GM12872 (cell line): Measurements from ENCODE around the gene RRAS.

ENCODE experiments used
- CTCF ChIP-seq: IDR thresholded peaks from 3 replicates; pipeline ENCODE4 v1.5.1; 2011; ENCODE audit warnings: low read depth, mild to moderate bottlenecking, low read length, moderate library complexity; ENCODE audit not compliant: insufficient read depth

RRAS gene

GRCh38 chr19:49672131-49672919 is 32.4 kb upstream of the RRAS start:
- TF ChIP-seq CTCF: peak; percentile 98

GRCh38 chr19:49669516-49669915 is 29.6 kb upstream of the RRAS start:
- TF ChIP-seq CTCF: no peak

- TF ChIP-seq CTCF: no peak
These were observed 27.5 kb upstream of the RRAS start for GRCh38 chr19:49667473-49667872.

GRCh38 chr19:49666120-49666444 is 26.1 kb upstream of the RRAS start:
- no peak for TF ChIP-seq CTCF

- no peak for TF ChIP-seq CTCF
These were observed 25.6 kb upstream of the RRAS start, which contains the start of the genes BCL2L12 and IRF3 for GRCh38 chr19:49665351-49666119. BCL2L12 (plus strand) TSS chr19:49665933; CDS start chr19:49666693, 760 bp downstream. IRF3 (minus strand) TSS chr19:49665857; CDS start chr19:49664838, 1,019 bp downstream.

- TF ChIP-seq CTCF: no peak
These were observed 25.1 kb upstream of the RRAS start for GRCh38 chr19:49665036-49665350.

- TF ChIP-seq CTCF: no peak
These were observed 24.5 kb upstream of the RRAS start for GRCh38 chr19:49664171-49665035.
